Stimulated activated naive CD8-positive, alpha-beta T cell treated with anti-CD3 and anti-CD28 coated beads, Interleukin-15, Interleukin-2, amounts not matched to agents 100 ng/mL and 50 ng/mL, for 24 hours (primary cell): ENCODE data around the gene WDR17.

Source experiments
- H3K27ac Mint-ChIP-seq: one replicate; pipeline ENCODE4 v1.8.0; 2021; ENCODE audit warnings: mild to moderate bottlenecking, mixed read lengths
- H3K27me3 Mint-ChIP-seq: one replicate; pipeline ENCODE4 v1.8.0; 2021; ENCODE audit warnings: mixed read lengths
- H3K36me3 Mint-ChIP-seq: one replicate; pipeline ENCODE4 v1.8.0; 2021; ENCODE audit warnings: low read depth, mixed read lengths
- H3K4me1 Mint-ChIP-seq: one replicate; pipeline ENCODE4 v1.8.0; 2021; ENCODE audit warnings: low read depth, mixed read lengths
- H3K4me3 Mint-ChIP-seq: one replicate; pipeline ENCODE4 v1.8.0; 2021; ENCODE audit warnings: mild to moderate bottlenecking, mixed read lengths
- H3K9me3 Mint-ChIP-seq: one replicate; pipeline ENCODE4 v1.8.0; 2021; ENCODE audit warnings: mixed read lengths

Gene WDR17

GRCh38 chr4:176065435-176066291 lies at the start of gene WDR17:
TSS of gene WDR17 (plus strand) at chr4:176065841. CDS start at chr4:176111581, 45,740 bp downstream.
- no peaks in the 10 kb centered on the region for H3K9me3 Mint-ChIP-seq
- no peaks in the 10 kb centered on the region for H3K36me3 Mint-ChIP-seq
- peaks cover 12% of the 10 kb centered on the region for H3K4me1 Mint-ChIP-seq
- peak within 1 kb of the TSS; percentile 88 for H3K4me3 Mint-ChIP-seq
- H3K27me3 Mint-ChIP-seq: peaks cover 34% of the 10 kb centered on the region
- H3K27ac Mint-ChIP-seq: peak within 1 kb of the TSS; percentile 40

- Mint-ChIP-seq H3K36me3 (no peaks in the 10 kb centered on the region), H3K4me1 (no peaks in the 10 kb centered on the region), H3K9me3 (no peaks in the 10 kb centered on the region), H3K4me3 (no peak overlapping the region), H3K27ac (no peak overlapping the region), H3K27me3 (no peaks in the 10 kb centered on the region)
Measured at GRCh38 chr4:176016601-176017000, 49.0 kb upstream of the WDR17 start.

GRCh38 chr4:176020481-176021085 lies 45.1 kb upstream of the WDR17 start:
- Mint-ChIP-seq H3K4me1 (no peaks in the 10 kb centered on the region), H3K36me3 (no peaks in the 10 kb centered on the region), H3K4me3 (no peak overlapping the region)

GRCh38 chr4:176030391-176030790 lies 35.2 kb upstream of the WDR17 start:
- Mint-ChIP-seq H3K27ac (no peak overlapping the region), H3K9me3 (no peaks in the 10 kb centered on the region), H3K36me3 (no peaks in the 10 kb centered on the region), H3K27me3 (peaks cover 13% of the 10 kb centered on the region), H3K4me1 (no peaks in the 10 kb centered on the region), H3K4me3 (no peak overlapping the region)

More at GRCh38 chr4:176020481-176021085, 45.1 kb upstream of the WDR17 start:
- Mint-ChIP-seq H3K27ac (no peak overlapping the region), H3K9me3 (no peaks in the 10 kb centered on the region), H3K27me3 (peaks cover 10% of the 10 kb centered on the region)

- no peaks in the 10 kb centered on the region for H3K4me1 Mint-ChIP-seq
- H3K4me3 Mint-ChIP-seq: no peak overlapping the region
- no peak overlapping the region for H3K27ac Mint-ChIP-seq
- H3K27me3 Mint-ChIP-seq: peaks cover 6% of the 10 kb centered on the region
- H3K36me3 Mint-ChIP-seq: no peaks in the 10 kb centered on the region
- H3K9me3 Mint-ChIP-seq: no peaks in the 10 kb centered on the region
Measured at GRCh38 chr4:176031922-176032321, 33.7 kb upstream of the WDR17 start.

GRCh38 chr4:176032454-176032853 lies 33.2 kb upstream of the WDR17 start:
- Mint-ChIP-seq H3K27ac (no peak overlapping the region), H3K36me3 (no peaks in the 10 kb centered on the region), H3K27me3 (peaks cover 4% of the 10 kb centered on the region), H3K4me3 (no peak overlapping the region), H3K4me1 (no peaks in the 10 kb centered on the region), H3K9me3 (no peaks in the 10 kb centered on the region)

- H3K9me3 Mint-ChIP-seq: no peaks in the 10 kb centered on the region
- peaks cover 4% of the 10 kb centered on the region for H3K27me3 Mint-ChIP-seq
- H3K36me3 Mint-ChIP-seq: no peaks in the 10 kb centered on the region
- no peak overlapping the region for H3K27ac Mint-ChIP-seq
- H3K4me1 Mint-ChIP-seq: no peaks in the 10 kb centered on the region
- no peak overlapping the region for H3K4me3 Mint-ChIP-seq
Measured at GRCh38 chr4:176034499-176034898, 31.1 kb upstream of the WDR17 start.

GRCh38 chr4:176034936-176035335 lies 30.7 kb upstream of the WDR17 start:
- no peaks in the 10 kb centered on the region for H3K36me3 Mint-ChIP-seq
- no peaks in the 10 kb centered on the region for H3K4me1 Mint-ChIP-seq
- H3K9me3 Mint-ChIP-seq: no peaks in the 10 kb centered on the region
- H3K4me3 Mint-ChIP-seq: no peak overlapping the region
- no peak overlapping the region for H3K27ac Mint-ChIP-seq
- H3K27me3 Mint-ChIP-seq: peaks cover 4% of the 10 kb centered on the region

- no peaks in the 10 kb centered on the region for H3K4me1 Mint-ChIP-seq
- H3K27ac Mint-ChIP-seq: no peak overlapping the region
- no peaks in the 10 kb centered on the region for H3K9me3 Mint-ChIP-seq
- H3K4me3 Mint-ChIP-seq: no peak overlapping the region
- no peaks in the 10 kb centered on the region for H3K36me3 Mint-ChIP-seq
- H3K27me3 Mint-ChIP-seq: peaks cover 14% of the 10 kb centered on the region
Measured at GRCh38 chr4:176036585-176037205, 28.9 kb upstream of the WDR17 start.

GRCh38 chr4:176038789-176039188 lies 26.9 kb upstream of the WDR17 start:
- Mint-ChIP-seq H3K4me1 (no peaks in the 10 kb centered on the region), H3K27me3 (peaks cover 22% of the 10 kb centered on the region), H3K4me3 (no peak overlapping the region), H3K27ac (no peak overlapping the region), H3K9me3 (no peaks in the 10 kb centered on the region), H3K36me3 (no peaks in the 10 kb centered on the region)

GRCh38 chr4:176042195-176042594 lies 23.4 kb upstream of the WDR17 start:
- no peaks in the 10 kb centered on the region for H3K36me3 Mint-ChIP-seq
- no peak overlapping the region for H3K27ac Mint-ChIP-seq
- peaks cover 39% of the 10 kb centered on the region for H3K27me3 Mint-ChIP-seq
- H3K9me3 Mint-ChIP-seq: no peaks in the 10 kb centered on the region
- H3K4me3 Mint-ChIP-seq: no peak overlapping the region
- H3K4me1 Mint-ChIP-seq: no peaks in the 10 kb centered on the region

GRCh38 chr4:176043838-176044588 lies 21.6 kb upstream of the WDR17 start:
- Mint-ChIP-seq H3K27ac (no peak overlapping the region), H3K9me3 (no peaks in the 10 kb centered on the region), H3K36me3 (no peaks in the 10 kb centered on the region), H3K4me1 (no peaks in the 10 kb centered on the region), H3K4me3 (no peak overlapping the region), H3K27me3 (peaks cover 50% of the 10 kb centered on the region)

- Mint-ChIP-seq H3K4me3 (no peak overlapping the region), H3K9me3 (no peaks in the 10 kb centered on the region), H3K27ac (no peak overlapping the region), H3K27me3 (peaks cover 50% of the 10 kb centered on the region), H3K4me1 (no peaks in the 10 kb centered on the region), H3K36me3 (no peaks in the 10 kb centered on the region)
Measured at GRCh38 chr4:176044589-176044951, 21.1 kb upstream of the WDR17 start.

GRCh38 chr4:176048631-176049030 lies 17.0 kb upstream of the WDR17 start:
- no peak overlapping the region for H3K27ac Mint-ChIP-seq
- no peak overlapping the region for H3K4me3 Mint-ChIP-seq
- H3K4me1 Mint-ChIP-seq: no peaks in the 10 kb centered on the region
- H3K27me3 Mint-ChIP-seq: peaks cover 28% of the 10 kb centered on the region
- no peaks in the 10 kb centered on the region for H3K36me3 Mint-ChIP-seq
- H3K9me3 Mint-ChIP-seq: no peaks in the 10 kb centered on the region

- no peak overlapping the region for H3K4me3 Mint-ChIP-seq
- H3K4me1 Mint-ChIP-seq: no peaks in the 10 kb centered on the region
- no peaks in the 10 kb centered on the region for H3K9me3 Mint-ChIP-seq
- H3K27me3 Mint-ChIP-seq: peaks cover 6% of the 10 kb centered on the region
- H3K36me3 Mint-ChIP-seq: no peaks in the 10 kb centered on the region
- H3K27ac Mint-ChIP-seq: no peak overlapping the region
Measured at GRCh38 chr4:176052744-176053143, 12.9 kb upstream of the WDR17 start.
